Neutrophil (primary cell): ENCODE data around the gene EYS.

Source experiments
- H3K27ac ChIP-seq: fragments of 200-600 bp; sonication (generic); 2 replicates; pipeline ENCODE4 v1.5.1; 2016; ENCODE audit warnings: mild to moderate bottlenecking, moderate library complexity
- H3K27me3 ChIP-seq: fragments of 200-600 bp; sonication (generic); 2 replicates; pipeline ENCODE4 v1.6.0; 2016; ENCODE audit warnings: mild to moderate bottlenecking
- H3K36me3 ChIP-seq: fragments of 200-600 bp; sonication (generic); 2 replicates; pipeline ENCODE4 v1.5.1; 2017
- H3K4me1 ChIP-seq, 2 experiments: fragments of 200-600 bp in 1 of 2; sonication (generic) in 1 of 2; 1 replicate in 1 of 2; 2 replicates in 1 of 2; pipeline versions ENCODE4 v1.5.1 to v1.6.1; 2013 to 2016; ENCODE audit warnings: low read depth in 1 of 2, low read length in 1 of 2, mild to moderate bottlenecking in 1 of 2, moderate library complexity in 1 of 2; ENCODE audit not compliant: control insufficient read depth in 1 of 2, insufficient read depth in 1 of 2
- H3K4me3 ChIP-seq, 2 experiments: fragments of 200-600 bp in 1 of 2; sonication (generic) in 1 of 2; 1 replicate in 1 of 2; 2 replicates in 1 of 2; pipeline ENCODE4 v1.5.1; 2013 to 2016; ENCODE audit warnings: low read depth in 1 of 2, low read length in 1 of 2, mild to moderate bottlenecking in 1 of 2, moderate library complexity in 1 of 2
- H3K9me3 ChIP-seq: fragments of 200-600 bp; sonication (generic); 2 replicates; pipeline ENCODE4 v1.5.1; 2016
- TF ChIP-seq, protein P1 (sequence below): fragments of 200-600 bp; sonication (generic); IDR thresholded peaks from 2 replicates; pipeline ENCODE4 v1.5.1; 2016; ENCODE audit warnings: antibody characterized with exemption

EYS gene

DNA sequence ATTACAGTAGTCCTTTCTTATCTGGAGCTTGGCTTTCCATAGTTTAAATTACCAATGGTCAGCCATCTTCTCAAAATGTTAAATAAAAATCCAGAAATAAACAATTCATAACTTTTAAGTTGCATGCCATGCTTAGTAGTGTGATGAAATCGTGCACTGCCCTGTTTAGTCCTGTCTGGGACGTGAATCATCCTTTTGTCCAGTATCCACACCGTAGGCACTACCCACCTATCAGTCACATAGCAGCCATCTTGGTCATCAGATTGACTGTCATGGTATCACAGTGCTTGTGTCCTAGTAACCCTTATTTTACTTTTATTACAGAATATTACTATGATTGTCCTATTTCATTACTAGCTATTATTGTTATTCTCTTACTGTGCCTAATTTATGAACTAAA lies 924.1 kb downstream of the EYS start:
- Histone ChIP-seq H3K9me3 (no peaks in the 10 kb centered on the region), H3K4me1 (no peaks in the 10 kb centered on the region), H3K4me3 (no peak overlapping the region), H3K36me3 (no peaks in the 10 kb centered on the region), H3K27ac (no peak overlapping the region), H3K27me3 (no peaks in the 10 kb centered on the region)
- TF ChIP-seq, protein P1, sequence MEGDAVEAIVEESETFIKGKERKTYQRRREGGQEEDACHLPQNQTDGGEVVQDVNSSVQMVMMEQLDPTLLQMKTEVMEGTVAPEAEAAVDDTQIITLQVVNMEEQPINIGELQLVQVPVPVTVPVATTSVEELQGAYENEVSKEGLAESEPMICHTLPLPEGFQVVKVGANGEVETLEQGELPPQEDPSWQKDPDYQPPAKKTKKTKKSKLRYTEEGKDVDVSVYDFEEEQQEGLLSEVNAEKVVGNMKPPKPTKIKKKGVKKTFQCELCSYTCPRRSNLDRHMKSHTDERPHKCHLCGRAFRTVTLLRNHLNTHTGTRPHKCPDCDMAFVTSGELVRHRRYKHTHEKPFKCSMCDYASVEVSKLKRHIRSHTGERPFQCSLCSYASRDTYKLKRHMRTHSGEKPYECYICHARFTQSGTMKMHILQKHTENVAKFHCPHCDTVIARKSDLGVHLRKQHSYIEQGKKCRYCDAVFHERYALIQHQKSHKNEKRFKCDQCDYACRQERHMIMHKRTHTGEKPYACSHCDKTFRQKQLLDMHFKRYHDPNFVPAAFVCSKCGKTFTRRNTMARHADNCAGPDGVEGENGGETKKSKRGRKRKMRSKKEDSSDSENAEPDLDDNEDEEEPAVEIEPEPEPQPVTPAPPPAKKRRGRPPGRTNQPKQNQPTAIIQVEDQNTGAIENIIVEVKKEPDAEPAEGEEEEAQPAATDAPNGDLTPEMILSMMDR = no peak

DNA sequence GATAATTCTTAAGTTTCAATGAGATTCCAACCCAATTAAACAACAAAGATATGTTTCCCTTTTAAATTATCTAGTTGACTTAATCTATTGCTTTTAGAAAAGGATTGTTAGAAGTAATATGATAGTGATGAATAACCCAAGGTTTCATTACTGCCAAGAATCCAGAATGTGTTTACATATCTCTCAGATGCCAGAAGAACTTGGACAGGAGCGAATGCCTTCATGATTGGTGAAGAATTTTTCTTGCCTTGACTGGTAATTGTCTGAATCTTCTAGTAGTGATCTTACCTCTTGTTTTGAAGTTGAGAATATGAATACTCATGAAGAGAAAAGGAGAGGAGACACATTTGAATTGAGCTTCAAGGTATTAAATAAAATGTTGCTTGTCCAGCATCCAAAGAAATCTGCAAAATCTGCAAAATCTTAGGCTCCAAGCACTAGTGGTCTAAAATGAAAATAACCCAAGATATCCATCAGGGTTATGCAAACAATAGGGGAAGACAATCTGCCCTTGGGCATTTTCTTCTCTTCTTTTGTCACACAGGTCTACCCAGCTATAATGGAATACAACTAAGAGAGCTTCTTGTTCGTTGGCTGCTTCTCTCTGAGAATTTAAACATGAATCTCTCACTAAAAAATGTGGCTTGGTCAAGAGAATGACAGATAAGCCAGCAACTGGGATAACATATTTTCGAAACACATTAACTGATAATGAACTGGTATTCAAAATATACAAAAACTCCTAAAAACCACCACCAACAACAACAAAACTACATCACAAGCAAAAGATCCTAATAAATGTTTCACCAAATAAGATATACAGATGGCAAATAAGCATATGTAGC lies 928.9 kb downstream of the EYS start:
- Histone ChIP-seq H3K9me3 (no peaks in the 10 kb centered on the region), H3K27ac (no peak overlapping the region), H3K36me3 (no peaks in the 10 kb centered on the region), H3K4me1 (no peaks in the 10 kb centered on the region), H3K27me3 (no peaks in the 10 kb centered on the region), H3K4me3 (no peak overlapping the region)
- TF ChIP-seq, protein P1 = no peak

DNA sequence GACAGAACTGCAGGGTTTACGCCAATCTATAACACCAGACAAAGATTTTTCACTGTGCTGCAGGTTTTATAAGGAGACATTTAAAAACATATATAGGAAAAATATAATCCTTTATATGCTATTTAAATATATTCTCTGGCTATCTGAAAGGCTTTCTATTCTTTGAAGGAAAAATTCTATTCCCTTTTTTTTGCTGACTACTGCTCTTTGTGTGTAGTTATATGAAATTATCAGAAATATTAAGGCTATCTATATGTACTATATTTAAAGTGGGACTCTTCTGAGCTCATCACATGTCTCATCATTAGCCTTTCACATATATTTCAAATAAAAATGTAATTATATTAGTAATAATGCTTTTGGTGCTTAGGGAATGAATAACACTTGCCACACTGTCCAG lies 930.7 kb downstream of the EYS start:
- H3K9me3 ChIP-seq = no peaks in the 10 kb centered on the region

DNA sequence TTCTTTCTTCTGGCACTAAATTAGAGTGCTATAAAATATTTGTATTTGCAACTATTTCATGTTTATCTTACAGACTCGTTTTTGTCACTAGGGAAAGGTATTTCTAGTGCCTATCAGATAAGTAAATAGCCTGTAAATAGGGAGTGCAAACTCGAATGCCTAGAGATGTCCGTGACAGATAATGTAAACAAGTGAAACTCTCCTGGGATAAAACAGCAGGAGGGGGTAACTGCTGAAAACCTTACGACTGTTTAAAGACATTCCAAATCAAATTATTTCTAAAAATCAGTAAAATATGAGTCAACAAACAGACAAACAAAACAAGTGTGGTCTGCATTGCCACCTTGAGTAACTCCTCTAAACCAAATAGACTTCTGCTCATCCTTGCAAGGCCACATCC lies 932.1 kb downstream of the EYS start:
- H3K27me3 ChIP-seq = no peaks in the 10 kb centered on the region
- H3K9me3 ChIP-seq = no peaks in the 10 kb centered on the region
- H3K27ac ChIP-seq = no peak overlapping the region
- TF ChIP-seq, protein P1 = no peak
- H3K36me3 ChIP-seq = no peaks in the 10 kb centered on the region
- H3K4me3 ChIP-seq = no peak overlapping the region
- no peaks in the 10 kb centered on the region for H3K4me1 ChIP-seq

More for the DNA sequence above, 930.7 kb downstream of the EYS start:
- Histone ChIP-seq H3K4me1 (no peaks in the 10 kb centered on the region), H3K27me3 (no peaks in the 10 kb centered on the region), H3K27ac (no peak overlapping the region), H3K36me3 (no peaks in the 10 kb centered on the region), H3K4me3 (no peak overlapping the region)
- TF ChIP-seq, protein P1 = no peak

DNA sequence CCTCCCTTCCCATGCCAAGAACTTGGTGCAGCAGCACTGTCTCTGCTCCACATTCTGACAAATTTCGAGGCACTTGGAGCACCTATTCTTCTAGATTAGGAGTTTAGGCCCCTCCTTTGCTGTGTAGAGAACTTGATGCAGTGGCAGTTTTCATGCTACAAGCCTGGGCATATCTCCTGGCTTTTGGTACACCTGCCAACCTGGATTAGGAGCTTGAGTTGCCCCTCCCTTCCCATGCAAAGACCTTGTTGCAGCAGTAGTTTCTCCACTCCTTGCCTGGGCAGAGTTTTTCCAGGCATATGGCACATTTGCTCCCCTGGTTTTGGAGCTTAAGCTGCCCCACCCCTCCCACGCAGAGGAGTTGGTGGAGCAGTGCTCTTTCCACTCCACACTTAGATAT lies 956.1 kb downstream of the EYS start:
- Histone ChIP-seq H3K9me3 (no peaks in the 10 kb centered on the region), H3K4me1 (no peaks in the 10 kb centered on the region), H3K4me3 (no peak overlapping the region), H3K27me3 (no peaks in the 10 kb centered on the region), H3K27ac (no peak overlapping the region), H3K36me3 (no peaks in the 10 kb centered on the region)
- TF ChIP-seq, protein P1 = no peak
